GM12878 (cell line): ENCODE measurements around the gene RAP1GAP2. TPM values are rescaled to one million over a fixed set of nuclear protein-coding genes. Genes with fewer than 3 reads are reported as not detected.

ENCODE experiments used
- ATAC-seq: fragments of 200-7000 bp; cut with Tn5 transposase; 3 replicates; pipeline ENCODE4 v1.9.1; 2020; ENCODE audit warnings: mild to moderate bottlenecking, moderate library complexity
- BruUV-seq: library from RNA; stranded (reverse); fragments of 400-500 nt; replicated peaks from 2 replicates; lab custom pipeline; 2021; lab: Mats Ljungman, UMichigan
- CTCF ChIA-PET: fragments of 300-600 bp; sonication (Branson Sonifier 250); formaldehyde crosslinking; extraction: SDS; loops from one replicate; lab custom pipeline; 2021; ENCODE audit warnings: inconsistent platforms; lab: Yijun Ruan, JAX
- POLR2A ChIA-PET: fragments of 350-600 bp; formaldehyde crosslinking; extraction: SDS; loops from one replicate; lab custom pipeline; 2021; ENCODE audit warnings: inconsistent platforms; lab: Charles Lee
- RAD21 ChIA-PET: fragments of 300-600 bp; sonication (Branson Sonifier 250); formaldehyde crosslinking; loops from one replicate; lab custom pipeline; 2023; ENCODE audit warnings: antibody characterized with exemption; ENCODE audit not compliant: unreplicated experiment; lab: Charles Lee
- SMC1A ChIA-PET: fragments of 300-600 bp; sonication (Branson Sonifier 250); formaldehyde crosslinking; loops from one replicate; lab custom pipeline; 2023; ENCODE audit not compliant: unreplicated experiment, uncharacterized antibody; lab: Charles Lee
- DNase-seq: peaks from one replicate; pipeline ENCODE4 v3.0.0-alpha.2; 2011; ENCODE audit warnings: low read depth, low spot score
- FAIRE-seq: peaks from 3 replicates; lab custom pipeline; 2011; peaks lifted over from hg19 to GRCh38; lab: Jason Lieb, UNC
- H2AFZ ChIP-seq: 2 replicates; pipeline ENCODE4 v1.6.0; 2011; ENCODE audit warnings: low read depth, low read length, control low read depth; ENCODE audit not compliant: control insufficient read depth
- H3K27ac ChIP-seq: 2 replicates; pipeline ENCODE4 v1.5.1; 2011; ENCODE audit warnings: control low read depth; ENCODE audit not compliant: control insufficient read depth, insufficient read depth
- H3K27me3 ChIP-seq, 2 experiments: replicated peaks in 1 of 2; 2 replicates each; pipeline versions ENCODE4 v1.6.0 to v1.6.1; 2011; ENCODE audit warnings: low read length in 1 of 2; ENCODE audit not compliant: control insufficient read depth in 2 of 2, insufficient read depth in 2 of 2
- H3K36me3 ChIP-seq, 2 experiments: 2 replicates each; pipeline ENCODE4 v1.5.1; 2011; ENCODE audit warnings: low read length in 1 of 2; ENCODE audit not compliant: control insufficient read depth in 2 of 2, insufficient read depth in 2 of 2
- H3K4me1 ChIP-seq: 2 replicates; pipeline ENCODE4 v1.6.1; 2011; ENCODE audit warnings: mild to moderate bottlenecking, low read length, moderate library complexity, mixed read lengths; ENCODE audit not compliant: control insufficient read depth, insufficient read depth
- H3K4me2 ChIP-seq: 2 replicates; pipeline ENCODE4 v1.6.0; 2011; ENCODE audit warnings: control low read depth; ENCODE audit not compliant: control insufficient read depth, insufficient read depth
- H3K4me3 ChIP-seq: fragments of 200-600 bp; sonication (generic); 2 replicates; pipeline ENCODE4 v1.5.1; 2016
- H3K79me2 ChIP-seq: 2 replicates; pipeline ENCODE4 v1.6.0; 2011; ENCODE audit warnings: low read length; ENCODE audit not compliant: control insufficient read depth, insufficient read depth
- H3K9ac ChIP-seq: 2 replicates; pipeline ENCODE4 v1.8.0; 2011; ENCODE audit warnings: low read length, control low read depth, mixed read lengths; ENCODE audit not compliant: control insufficient read depth, insufficient read depth
- H3K9me3 ChIP-seq: replicated peaks from 3 replicates; pipeline ENCODE4 v1.5.1; 2011; ENCODE audit warnings: mild to moderate bottlenecking, low read length; ENCODE audit not compliant: control insufficient read depth, insufficient read depth
- H4K20me1 ChIP-seq: 2 replicates; pipeline ENCODE4 v1.6.0; 2011; ENCODE audit not compliant: control insufficient read depth, insufficient read depth
- ATF2 ChIP-seq: IDR thresholded peaks from 2 replicates; pipeline ENCODE4 v1.6.1; 2012; ENCODE audit warnings: low read length, inconsistent platforms
- CHD1 ChIP-seq: IDR thresholded peaks from 2 replicates; pipeline ENCODE4 v1.6.1; 2012; ENCODE audit warnings: low read depth, low read length, improper control_type of control experiment
- CHD2 ChIP-seq: IDR thresholded peaks from 2 replicates; pipeline ENCODE4 v1.6.1; 2011; ENCODE audit warnings: low read depth, low read length, improper control_type of control experiment, borderline replicate concordance
- CUX1 ChIP-seq: IDR thresholded peaks from 2 replicates; pipeline ENCODE4 v1.6.1; 2012; ENCODE audit warnings: improper control_type of control experiment, low read depth, low read length; ENCODE audit not compliant: insufficient replicate concordance
- ESRRA ChIP-seq: IDR thresholded peaks from 2 replicates; pipeline ENCODE4 v1.6.1; 2012; ENCODE audit warnings: mild to moderate bottlenecking, low read length, improper control_type of control experiment
- JUNB ChIP-seq: IDR thresholded peaks from 2 replicates; pipeline ENCODE4 v1.6.1; 2016; ENCODE audit warnings: antibody characterized with exemption, mild to moderate bottlenecking
- KAT2A ChIP-seq: conservative IDR thresholded peaks from 2 replicates; pipeline ENCODE4 v1.6.1; 2011; ENCODE audit warnings: low read depth, low read length; ENCODE audit not compliant: control insufficient read depth
- KLF5 ChIP-seq: fragments of 450-650 bp; IDR thresholded peaks from 2 replicates; pipeline ENCODE4 v1.6.1; 2014; ENCODE audit warnings: mild to moderate bottlenecking; ENCODE audit not compliant: partially characterized antibody
- MTA2 ChIP-seq: fragments of 450-650 bp; IDR thresholded peaks from 2 replicates; pipeline ENCODE4 v1.6.1; 2016; ENCODE audit warnings: low read depth, mild to moderate bottlenecking, moderate library complexity
- NBN ChIP-seq: fragments of 450-650 bp; IDR thresholded peaks from 2 replicates; pipeline ENCODE4 v1.6.1; 2016
- TCF3 ChIP-seq: IDR thresholded peaks from 2 replicates; pipeline ENCODE4 v1.6.1; 2012; ENCODE audit warnings: low read depth, mild to moderate bottlenecking, low read length, borderline replicate concordance; ENCODE audit not compliant: insufficient read depth
- WGBS: methylation state at CpG from one replicate; pipeline ENCODE4 v1.1.6; 2016; ENCODE audit warnings: low lambda C conversion rate; ENCODE audit not compliant: insufficient replicate concordance, insufficient coverage; ENCODE audit errors: missing lambda C conversion rate; 5-methylcytosine and 5-hydroxymethylcytosine counted together
- in situ Hi-C: fragments of 300-500 bp; cut with MboI; formaldehyde crosslinking; loops from 9 replicates; pipeline ENCODE4 v1.14.3; 2018; ENCODE audit warnings: mixed read lengths
- intact Hi-C: fragments of 100-400 bp; cut with micrococcal nuclease; formaldehyde crosslinking; loops from one replicate; pipeline ENCODE4 v1.14.2; 2022; ENCODE audit not compliant: unreplicated experiment
- polyA plus RNA-seq, 11 experiments: library from polyadenylated mRNA; depleted of rRNA in 4 of 11; unstranded in 6 of 11; stranded (reverse) in 5 of 11; fragments of >200 nt; fragmentation: Nextera tagmentation in 4 of 11; fragmentation: Illumina TruSeq in 1 of 11; extraction: Ambion mirVana in 4 of 11; extraction: Trizol in 1 of 11; gene quantifications; 1 replicate in 1 of 11; 2 replicates in 10 of 11; pipeline versions ENCODE4 v1.2.1 to v1.2.3, GENCODE V29; 2011 to 2016; ENCODE audit warnings: inconsistent platforms in 2 of 11, missing spikeins in 2 of 11, low read depth in 1 of 11
- total RNA-seq, 4 experiments: library from RNA; depleted of rRNA in 3 of 4; stranded (reverse); fragments of >200 nt in 3 of 4; fragmentation: Illumina TruSeq in 1 of 4; extraction: Trizol in 1 of 4; gene quantifications; 2 replicates each; pipeline versions ENCODE4 v1.2.1 to v1.2.3, GENCODE V29; 2013 to 2021

The RAP1GAP2 gene
- total and polyA plus RNA-seq, 10 of the 15 experiments (the other 5 are each of a cell fraction or from before 2014, with no cell fraction given), result 0.03 to 0.95 (median 0.49) TPM; not detected in 2

GRCh38 chr17:2794111-2794803, 2.0 kb upstream of the RAP1GAP2 start (continued):
- TF ChIP-seq KAT2A (no peak), ESRRA (no peak)

- H3K9ac ChIP-seq, result no peak overlapping the region
Measured at GRCh38 chr17:2795441-2796163, 636 bp upstream of the RAP1GAP2 start.

More at GRCh38 chr17:2795441-2796163, 636 bp upstream of the RAP1GAP2 start:
- FAIRE-seq (no peak), ATAC-seq (no peak)
- H3K27ac ChIP-seq, result no peak overlapping the region
- CTCF ChIA-PET, result no interaction called here
- RAD21 ChIA-PET, result no interaction called here
- WGBS, result 29% methylated on average over 28 of the region's 28 CpGs
- POLR2A ChIA-PET, result no interaction called here
- peak overlapping the region; percentile 25; the same call in 1 of the 2 replicates for H2AFZ ChIP-seq
- TF ChIP-seq JUNB, result no peak
- no peak for TF ChIP-seq ATF2
- no peak for TF ChIP-seq MTA2
- TF ChIP-seq NBN, result no peak
- TF ChIP-seq TCF3, result no peak
- TF ChIP-seq CHD1, result no peak
- TF ChIP-seq CUX1, result no peak
- no peak for TF ChIP-seq KLF5
- TF ChIP-seq CHD2, result no peak
- TF ChIP-seq, all 136 proteins: peak for 0
- intact Hi-C loops (no loop called here), in situ Hi-C loops (no loop called here)
- Histone ChIP-seq H3K4me3 (peak overlapping the region; percentile 44; the same call in 1 of the 2 replicates), H3K27me3 (peaks cover 0 to 3% of the 10 kb centered on the region in 2 experiments; a peak in 1 of 4 replicates), H4K20me1 (no peaks in the 10 kb centered on the region), H3K4me2 (peak overlapping the region; percentile 53), H3K36me3 (no peaks in the 10 kb centered on the region), H3K9me3 (no peaks in the 10 kb centered on the region), H3K79me2 (no peaks in the 10 kb centered on the region), H3K4me1 (peaks cover 26% of the 10 kb centered on the region)
- no TSS peak for BruUV-seq
- SMC1A ChIA-PET, result no interaction called here
- DNase-seq, result no peak
